Measurements from ENCODE around the gene GRIA3.

The GRIA3 gene

DNA sequence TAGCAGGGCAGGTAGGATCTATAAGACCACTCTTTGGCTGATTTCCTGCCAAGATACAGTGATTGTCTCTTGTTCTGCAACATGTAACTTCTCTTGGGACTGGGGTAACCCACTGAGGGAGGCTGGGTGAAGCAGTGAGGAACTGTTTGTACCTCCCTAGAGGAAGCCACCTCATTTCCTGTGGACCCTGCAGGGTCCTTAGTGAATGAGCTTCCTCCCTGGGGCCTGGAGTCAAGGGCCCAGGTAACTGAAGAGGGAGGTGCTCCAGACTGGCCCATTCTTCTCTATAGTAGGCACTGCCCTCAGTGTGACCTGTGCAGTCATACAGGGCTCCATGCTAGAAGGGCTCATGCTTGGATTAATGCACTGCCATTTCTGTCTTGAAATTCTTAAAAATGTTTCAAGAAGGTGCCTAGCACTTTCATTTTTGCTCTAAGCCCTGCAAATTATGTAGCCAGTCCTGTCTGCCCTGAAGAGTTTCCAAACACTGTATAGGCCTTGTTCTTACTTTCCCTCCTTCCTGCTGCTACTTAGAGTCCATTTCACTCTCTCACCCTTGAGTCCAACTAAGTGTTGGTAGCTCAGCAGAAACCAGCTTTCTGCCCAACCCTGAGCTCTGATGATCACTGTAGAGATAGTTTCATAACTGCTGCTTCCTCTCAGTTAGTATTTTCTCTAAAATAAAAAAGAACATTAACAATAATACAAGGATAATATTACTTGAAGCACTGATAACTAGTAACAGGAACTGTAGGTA, 8.5 kb upstream of the GRIA3 start:
- DNase-seq (ENCODE audit: low read depth), result no peak
- TF ChIP-seq, protein P1, sequence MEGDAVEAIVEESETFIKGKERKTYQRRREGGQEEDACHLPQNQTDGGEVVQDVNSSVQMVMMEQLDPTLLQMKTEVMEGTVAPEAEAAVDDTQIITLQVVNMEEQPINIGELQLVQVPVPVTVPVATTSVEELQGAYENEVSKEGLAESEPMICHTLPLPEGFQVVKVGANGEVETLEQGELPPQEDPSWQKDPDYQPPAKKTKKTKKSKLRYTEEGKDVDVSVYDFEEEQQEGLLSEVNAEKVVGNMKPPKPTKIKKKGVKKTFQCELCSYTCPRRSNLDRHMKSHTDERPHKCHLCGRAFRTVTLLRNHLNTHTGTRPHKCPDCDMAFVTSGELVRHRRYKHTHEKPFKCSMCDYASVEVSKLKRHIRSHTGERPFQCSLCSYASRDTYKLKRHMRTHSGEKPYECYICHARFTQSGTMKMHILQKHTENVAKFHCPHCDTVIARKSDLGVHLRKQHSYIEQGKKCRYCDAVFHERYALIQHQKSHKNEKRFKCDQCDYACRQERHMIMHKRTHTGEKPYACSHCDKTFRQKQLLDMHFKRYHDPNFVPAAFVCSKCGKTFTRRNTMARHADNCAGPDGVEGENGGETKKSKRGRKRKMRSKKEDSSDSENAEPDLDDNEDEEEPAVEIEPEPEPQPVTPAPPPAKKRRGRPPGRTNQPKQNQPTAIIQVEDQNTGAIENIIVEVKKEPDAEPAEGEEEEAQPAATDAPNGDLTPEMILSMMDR (IDR thresholded peaks at IDR 0.05; ENCODE audit: low read depth, low read length, missing control alignments), result no peak
- no peak overlapping the region for H3K4me3 ChIP-seq (ENCODE audit: low read depth, low read length)

GRCh38 chrX:123181233-123181914, 2.7 kb upstream of the GRIA3 start:
- TF ChIP-seq, protein P1 (IDR thresholded peaks at IDR 0.05; ENCODE audit: low read depth, low read length, missing control alignments), result no peak
- DNase-seq (ENCODE audit: low read depth), result no peak

DNA sequence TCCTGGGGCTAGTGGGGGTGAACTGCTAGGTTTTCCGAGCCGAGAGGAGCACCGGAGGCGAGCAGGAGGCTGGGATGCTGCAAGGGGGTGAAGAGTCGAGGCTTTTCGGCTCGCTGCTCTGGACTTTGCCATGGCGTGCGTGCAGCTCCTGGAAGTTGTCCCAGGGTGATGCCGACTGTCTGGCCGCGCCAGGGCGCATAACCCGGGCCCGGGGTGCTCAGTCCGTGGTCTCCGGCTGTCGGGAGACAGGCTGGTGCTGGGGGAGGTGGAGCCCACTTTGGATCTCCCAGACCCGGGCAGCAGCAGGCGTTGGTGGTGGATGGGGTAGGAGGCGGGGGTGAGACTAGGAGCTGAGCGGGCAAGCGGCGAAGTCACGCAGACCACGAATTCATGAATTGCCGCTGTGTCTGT, 793 bp downstream of the GRIA3 start:
- TF ChIP-seq, protein P1 (IDR thresholded peaks at IDR 0.05; ENCODE audit: low read depth, low read length, missing control alignments), result no peak
- H3K4me3 ChIP-seq (ENCODE audit: low read depth, low read length), result peak overlapping the region; percentile 23
- no peak for DNase-seq (ENCODE audit: low read depth)

More at GRCh38 chrX:123181233-123181914, 2.7 kb upstream of the GRIA3 start:
- H3K4me3 ChIP-seq (ENCODE audit: low read depth, low read length), result no peak overlapping the region

DNA sequence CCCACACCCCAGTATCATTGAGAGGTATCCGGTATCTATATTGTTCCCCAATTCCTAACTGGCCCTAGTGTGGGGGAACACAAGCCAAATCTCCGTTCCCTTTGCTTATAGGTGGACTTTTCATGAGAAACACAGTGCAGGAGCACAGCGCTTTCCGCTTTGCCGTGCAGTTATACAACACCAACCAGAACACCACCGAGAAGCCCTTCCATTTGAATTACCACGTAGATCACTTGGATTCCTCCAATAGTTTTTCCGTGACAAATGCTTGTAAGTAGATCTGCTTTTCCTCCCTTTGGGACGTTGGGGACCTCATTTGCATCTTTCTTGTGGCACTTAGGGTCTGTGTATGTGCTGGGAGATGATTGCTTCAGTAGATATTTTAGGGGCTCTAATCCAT, 1.6 kb downstream of the GRIA3 start:
- TF ChIP-seq, protein P1 (IDR thresholded peaks at IDR 0.05; ENCODE audit: low read depth, low read length, missing control alignments), result no peak
- no peak overlapping the region for H3K4me3 ChIP-seq (ENCODE audit: low read depth, low read length)
- DNase-seq (ENCODE audit: low read depth), result no peak

- TF ChIP-seq, protein P1 (IDR thresholded peaks at IDR 0.05; ENCODE audit: low read depth, low read length, missing control alignments), result no peak
- no peak overlapping the region for H3K4me3 ChIP-seq (ENCODE audit: low read depth, low read length)
- DNase-seq (ENCODE audit: low read depth), result no peak
Measured at GRCh38 chrX:123186801-123187200, 2.7 kb downstream of the GRIA3 start.

DNA sequence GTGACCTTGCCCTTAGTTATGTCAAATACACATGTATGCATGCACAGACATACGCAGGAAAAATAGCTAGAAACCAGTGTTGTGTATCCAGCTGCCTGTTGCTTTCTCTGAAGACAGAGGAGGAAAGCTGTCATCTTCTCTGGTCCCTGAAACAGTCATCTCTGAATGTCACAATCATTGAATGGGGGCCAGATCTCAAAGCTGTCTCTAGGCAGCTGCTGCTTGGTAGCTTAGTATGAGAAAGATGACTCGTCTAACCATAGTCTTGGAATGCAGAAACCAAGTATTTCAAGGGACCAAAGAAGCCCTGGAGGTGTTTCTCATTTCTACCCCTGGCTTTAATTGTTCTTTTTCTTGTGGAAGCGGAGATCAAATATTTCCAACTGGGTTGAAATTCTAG, 4.0 kb downstream of the GRIA3 start:
- TF ChIP-seq, protein P1 (IDR thresholded peaks at IDR 0.05; ENCODE audit: low read depth, low read length, missing control alignments), result no peak

More for the DNA sequence above, 4.0 kb downstream of the GRIA3 start:
- no peak overlapping the region for H3K4me3 ChIP-seq (ENCODE audit: low read depth, low read length)
- DNase-seq (ENCODE audit: low read depth), result no peak

All from GM12864 (cell line).